ENCODE measurements around the gene B4GALNT2.

B4GALNT2 gene

GRCh38 chr17:49214676-49215360 is 82.2 kb downstream of the B4GALNT2 start:
- no peak for DNase-seq (ENCODE audit: insufficient read length, low spot score)
- peak; percentile 54 for FAIRE-seq
- TF ChIP-seq POLR2AphosphoS5 (IDR thresholded peaks at IDR 0.05; ENCODE audit: low read depth, low read length), result no peak
- no peak for TF ChIP-seq SPI1 (IDR thresholded peaks at IDR 0.05; ENCODE audit: low read depth, low read length)
- no peak for TF ChIP-seq PAX5 (IDR thresholded peaks at IDR 0.05; ENCODE audit: insufficient read depth, low read length, severe bottlenecking)
- no peak for TF ChIP-seq TAF1 (IDR thresholded peaks at IDR 0.05; ENCODE audit: low read depth, low read length)
- no peak for TF ChIP-seq POU2F2 (IDR thresholded peaks at IDR 0.05; ENCODE audit: low read depth, low read length)
- TF ChIP-seq POLR2A (IDR thresholded peaks at IDR 0.05; ENCODE audit: low read depth, low read length), result no peak

DNA sequence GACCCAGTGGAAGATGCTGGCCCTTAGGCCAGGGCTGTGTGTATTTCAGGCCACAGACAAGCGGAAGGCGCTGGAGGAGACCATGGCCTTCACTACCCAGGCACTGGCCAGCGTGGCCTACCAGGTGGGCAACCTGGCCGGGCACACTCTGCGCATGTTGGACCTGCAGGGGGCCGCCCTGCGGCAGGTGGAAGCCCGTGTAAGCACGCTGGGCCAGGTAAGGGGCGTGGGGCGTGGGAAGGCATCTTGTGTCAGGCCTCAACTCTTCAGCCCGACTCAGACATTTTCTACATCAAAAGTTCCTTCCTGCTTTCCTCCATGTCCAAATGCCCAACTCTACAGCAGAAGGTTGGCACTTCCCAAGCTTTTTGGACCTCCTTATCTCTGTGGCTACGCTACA is 83.9 kb downstream of the B4GALNT2 start:
- no peak for TF ChIP-seq POLR2AphosphoS5 (IDR thresholded peaks at IDR 0.05; ENCODE audit: low read depth, low read length)
- no peak for TF ChIP-seq TAF1 (IDR thresholded peaks at IDR 0.05; ENCODE audit: low read depth, low read length)
- no peak for TF ChIP-seq PAX5 (IDR thresholded peaks at IDR 0.05; ENCODE audit: insufficient read depth, low read length, severe bottlenecking)
- TF ChIP-seq POU2F2 (IDR thresholded peaks at IDR 0.05; ENCODE audit: low read depth, low read length), result no peak
- no peak for TF ChIP-seq POLR2A (IDR thresholded peaks at IDR 0.05; ENCODE audit: low read depth, low read length)
- no peak for TF ChIP-seq SPI1 (IDR thresholded peaks at IDR 0.05; ENCODE audit: low read depth, low read length)
- no peak for DNase-seq (ENCODE audit: insufficient read length, low spot score)
- peak; percentile 85 for FAIRE-seq

- DNase-seq (ENCODE audit: insufficient read length, low spot score) (no peak), FAIRE-seq (peak; percentile 64)
- 0 out of 2 replicates have a peak, but pooled peaks have one; percentile 19 for TF ChIP-seq POLR2AphosphoS5 (IDR thresholded peaks at IDR 0.05; ENCODE audit: low read depth, low read length)
- no peak for TF ChIP-seq PAX5 (IDR thresholded peaks at IDR 0.05; ENCODE audit: insufficient read depth, low read length, severe bottlenecking)
Observed at GRCh38 chr17:49216953-49217650, 84.5 kb downstream of the B4GALNT2 start.

DNA sequence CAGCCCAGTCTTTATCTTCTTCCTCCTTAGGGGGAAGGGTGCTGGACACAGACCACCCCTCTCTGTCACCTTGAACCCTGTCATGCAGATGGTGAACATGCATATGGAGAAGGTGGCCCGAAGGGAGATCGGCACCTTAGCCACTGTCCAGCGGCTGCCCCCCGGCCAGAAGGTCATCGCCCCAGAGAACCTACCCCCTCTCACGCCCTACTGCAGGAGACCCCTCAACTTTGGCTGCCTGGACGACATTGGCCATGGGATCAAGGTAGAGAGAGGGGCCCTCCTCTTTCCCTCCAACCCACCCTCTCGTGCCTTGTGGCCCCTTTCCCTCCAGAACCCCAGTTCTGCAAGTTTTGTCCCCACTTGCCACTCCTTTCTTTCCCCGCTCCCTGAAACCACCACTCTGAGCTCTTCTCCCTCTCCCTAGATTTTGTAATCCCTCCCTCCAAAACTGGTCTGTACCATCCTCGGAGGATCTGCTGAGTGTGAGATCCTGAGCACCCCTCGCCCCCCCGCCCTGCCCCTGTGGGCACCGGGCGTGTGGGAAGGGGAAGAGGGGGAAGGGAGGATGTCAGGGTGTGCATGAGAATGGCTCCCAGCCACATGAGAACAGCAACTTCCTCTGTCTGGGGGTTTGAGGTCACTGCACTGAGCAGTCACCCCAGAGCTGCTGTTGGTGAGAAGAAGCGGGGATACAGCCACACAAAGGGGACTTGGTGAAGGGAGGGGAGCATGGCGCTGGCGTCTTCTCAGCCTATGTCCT is 85.3 kb downstream of the B4GALNT2 start:
- FAIRE-seq, result peak; percentile 100
- DNase-seq (ENCODE audit: insufficient read length, low spot score), result peak; percentile 74
- TF ChIP-seq PAX5 (IDR thresholded peaks at IDR 0.05; ENCODE audit: insufficient read depth, low read length, severe bottlenecking) (peak; percentile 66), POLR2AphosphoS5 (IDR thresholded peaks at IDR 0.05; ENCODE audit: low read depth, low read length) (peak; percentile 61), POU2F2 (IDR thresholded peaks at IDR 0.05; ENCODE audit: low read depth, low read length) (0 out of 2 replicates have a peak, but pooled peaks have one; percentile 62), TAF1 (IDR thresholded peaks at IDR 0.05; ENCODE audit: low read depth, low read length) (no peak), SPI1 (IDR thresholded peaks at IDR 0.05; ENCODE audit: low read depth, low read length) (peak; percentile 79), POLR2A (IDR thresholded peaks at IDR 0.05; ENCODE audit: low read depth, low read length) (peak; percentile 59; the same call in 1 of the 2 replicates)

DNA sequence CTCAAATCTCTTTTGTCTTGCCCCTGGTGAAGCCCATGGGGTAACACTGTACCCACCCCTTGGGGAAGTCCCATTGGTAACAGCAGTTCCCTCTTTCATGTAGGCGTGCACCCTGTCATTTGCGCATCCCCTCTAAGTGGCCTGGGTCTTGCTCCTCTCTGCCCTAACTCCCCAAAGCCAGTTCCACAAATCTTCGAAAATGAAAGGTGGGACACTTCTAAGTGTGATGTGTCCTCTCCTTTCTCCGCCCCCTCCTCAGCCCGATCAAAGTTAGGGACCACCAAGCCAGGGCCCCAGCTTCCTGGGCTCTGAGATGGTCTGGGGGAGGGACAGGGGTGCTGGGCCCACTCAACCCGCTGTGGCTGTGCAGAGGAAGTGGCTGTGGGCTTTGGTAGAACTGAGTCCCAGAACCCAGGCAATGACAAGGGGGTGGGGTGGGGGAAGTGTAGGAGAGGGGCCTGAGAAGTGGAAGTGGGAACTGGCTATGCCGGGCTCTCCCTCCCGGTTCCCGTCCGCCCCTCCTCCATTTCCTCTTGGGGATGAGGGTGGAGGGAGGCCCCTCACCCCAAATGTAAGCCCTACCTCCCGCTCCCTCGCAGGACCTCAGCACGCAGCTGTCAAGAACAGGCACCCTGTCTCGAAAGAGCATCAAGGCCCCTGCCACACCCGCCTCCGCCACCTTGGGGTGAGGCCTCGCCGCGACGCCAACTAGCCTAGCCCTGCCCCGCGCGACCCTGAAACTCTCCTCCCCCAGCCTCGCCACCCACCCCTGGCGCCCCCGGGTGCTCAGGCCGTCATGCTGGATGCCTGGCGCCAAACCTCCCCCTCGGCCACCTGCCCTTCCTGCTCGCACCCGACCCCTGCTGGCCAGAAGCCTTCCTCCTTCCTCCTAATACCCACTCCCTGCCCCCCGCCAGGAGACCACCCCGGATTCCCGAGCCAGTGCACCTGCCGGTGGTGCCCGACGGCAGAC is 86.7 kb downstream of the B4GALNT2 start:
- FAIRE-seq, result peak; percentile 90
- DNase-seq (ENCODE audit: insufficient read length, low spot score), result peak; percentile 58
- no peak for TF ChIP-seq POU2F2 (IDR thresholded peaks at IDR 0.05; ENCODE audit: low read depth, low read length)
- TF ChIP-seq PAX5 (IDR thresholded peaks at IDR 0.05; ENCODE audit: insufficient read depth, low read length, severe bottlenecking), result no peak
- no peak for TF ChIP-seq POLR2AphosphoS5 (IDR thresholded peaks at IDR 0.05; ENCODE audit: low read depth, low read length)
- TF ChIP-seq TAF1 (IDR thresholded peaks at IDR 0.05; ENCODE audit: low read depth, low read length), result no peak
- no peak for TF ChIP-seq POLR2A (IDR thresholded peaks at IDR 0.05; ENCODE audit: low read depth, low read length)
- TF ChIP-seq SPI1 (IDR thresholded peaks at IDR 0.05; ENCODE audit: low read depth, low read length), result peak; percentile 83

DNA sequence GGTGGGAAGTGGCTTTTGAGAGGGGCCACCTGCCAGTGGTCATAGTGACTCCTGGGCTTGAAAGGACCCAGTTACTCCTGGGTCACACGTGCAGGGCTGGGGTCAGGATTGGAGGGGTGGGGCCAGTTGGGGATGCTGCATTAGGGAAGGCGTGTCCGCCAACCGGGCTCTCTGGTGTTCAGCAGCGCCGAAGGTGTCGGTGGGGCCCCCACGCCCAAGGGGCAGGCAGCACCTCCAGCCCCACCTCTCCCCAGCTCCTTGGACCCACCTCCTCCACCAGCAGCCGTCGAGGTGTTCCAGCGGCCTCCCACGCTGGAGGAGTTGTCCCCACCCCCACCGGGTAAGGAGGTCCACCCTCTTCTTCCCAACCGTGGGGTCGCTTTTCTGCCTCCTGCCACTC is 87.4 kb downstream of the B4GALNT2 start:
- no peak for DNase-seq (ENCODE audit: insufficient read length, low spot score)
- no peak for FAIRE-seq
- TF ChIP-seq TAF1 (IDR thresholded peaks at IDR 0.05; ENCODE audit: low read depth, low read length) (no peak), POU2F2 (IDR thresholded peaks at IDR 0.05; ENCODE audit: low read depth, low read length) (no peak), PAX5 (IDR thresholded peaks at IDR 0.05; ENCODE audit: insufficient read depth, low read length, severe bottlenecking) (no peak), POLR2AphosphoS5 (IDR thresholded peaks at IDR 0.05; ENCODE audit: low read depth, low read length) (no peak)

DNA sequence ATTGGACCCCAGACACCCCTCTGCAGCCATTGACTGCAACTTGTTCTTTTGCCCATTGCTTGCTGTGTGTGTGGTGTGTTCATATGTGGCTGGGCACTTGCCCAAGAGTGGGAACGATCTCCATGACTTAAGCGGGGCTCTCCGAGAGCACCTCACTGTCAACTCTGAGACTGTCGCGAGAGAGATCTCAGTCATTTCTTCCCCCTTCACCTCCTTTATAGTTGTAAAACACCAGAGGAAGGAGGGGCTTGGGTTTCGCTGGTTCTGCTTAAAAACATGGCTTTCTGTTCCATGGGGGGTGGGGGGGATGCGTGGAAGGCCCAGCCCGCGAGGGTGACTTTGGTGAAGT is 90.6 kb downstream of the B4GALNT2 start:
- DNase-seq (ENCODE audit: insufficient read length, low spot score) (no peak), FAIRE-seq (no peak)
- TF ChIP-seq PAX5 (IDR thresholded peaks at IDR 0.05; ENCODE audit: insufficient read depth, low read length, severe bottlenecking), result no peak
- TF ChIP-seq POLR2A (IDR thresholded peaks at IDR 0.05; ENCODE audit: low read depth, low read length), result no peak
- TF ChIP-seq POU2F2 (IDR thresholded peaks at IDR 0.05; ENCODE audit: low read depth, low read length), result no peak
- no peak for TF ChIP-seq TAF1 (IDR thresholded peaks at IDR 0.05; ENCODE audit: low read depth, low read length)
- TF ChIP-seq SPI1 (IDR thresholded peaks at IDR 0.05; ENCODE audit: low read depth, low read length), result no peak

GRCh38 chr17:49223517-49224197 is 91.1 kb downstream of the B4GALNT2 start:
- no peak for TF ChIP-seq POU2F2 (IDR thresholded peaks at IDR 0.05; ENCODE audit: low read depth, low read length)
- no peak; the same call in 1 of the 2 replicates for TF ChIP-seq POLR2AphosphoS5 (IDR thresholded peaks at IDR 0.05; ENCODE audit: low read depth, low read length)
- no peak for TF ChIP-seq TAF1 (IDR thresholded peaks at IDR 0.05; ENCODE audit: low read depth, low read length)
- no peak for TF ChIP-seq SPI1 (IDR thresholded peaks at IDR 0.05; ENCODE audit: low read depth, low read length)
- no peak for TF ChIP-seq PAX5 (IDR thresholded peaks at IDR 0.05; ENCODE audit: insufficient read depth, low read length, severe bottlenecking)
- TF ChIP-seq POLR2A (IDR thresholded peaks at IDR 0.05; ENCODE audit: low read depth, low read length), result no peak
- peak; percentile 98 for FAIRE-seq
- peak; percentile 65 for DNase-seq (ENCODE audit: insufficient read length, low spot score)
